Stomach (tissue), 9 donors: ENCODE data around the gene IDH3A. TPM values are rescaled to one million over a fixed set of nuclear protein-coding genes. Genes with fewer than 3 reads are reported as not detected.

ENCODE experiments used
- DNase-seq, 2 donors: peaks; one replicate each; pipeline versions ENCODE4 v3.0.0 to v3.0.0-alpha.2; 2013 to 2019
- H3K27ac ChIP-seq, 5 donors: fragments of 200-600 bp in 4 of 5; sonication (generic) in 4 of 5; one replicate each; pipeline ENCODE4 v1.5.1; 2013 to 2019; ENCODE audit warnings: mild to moderate bottlenecking in 1 of 5, moderate library complexity in 1 of 5
- H3K27me3 ChIP-seq, 3 donors: fragments of 200-600 bp; sonication (generic); one replicate each; pipeline ENCODE4 v1.5.1; 2017 to 2019; ENCODE audit warnings: mixed run types in 1 of 3
- H3K36me3 ChIP-seq, 4 donors: fragments of 200-600 bp; sonication (generic); 1 replicate in 3 of 4; 2 replicates in 1 of 4; pipeline ENCODE4 v1.5.1; 2016 to 2019
- H3K4me1 ChIP-seq, 4 donors: fragments of 200-600 bp; sonication (generic); one replicate each; pipeline ENCODE4 v1.5.1; 2016 to 2019
- H3K4me3 ChIP-seq, 4 donors: fragments of 200-600 bp; sonication (generic) in 3 of 4; one replicate each; pipeline ENCODE4 v1.5.1; 2016 to 2019; ENCODE audit warnings: mild to moderate bottlenecking in 1 of 4
- H3K9me3 ChIP-seq, 4 donors: fragments of 200-600 bp; sonication (generic); one replicate each; pipeline ENCODE4 v1.5.1; 2016 to 2019
- EP300 ChIP-seq: sonication (generic); formaldehyde crosslinking; IDR thresholded peaks from one replicate; pipeline ENCODE4 v1.6.1; 2017; ENCODE audit warnings: antibody characterized with exemption
- POLR2A ChIP-seq, 4 donors: fragments of 450-650 bp; IDR thresholded peaks; one replicate each; pipeline ENCODE4 v1.6.1; 2016; ENCODE audit warnings: antibody characterized with exemption in 4 of 4, control low read depth in 2 of 4, mild to moderate bottlenecking in 1 of 4, moderate library complexity in 1 of 4
- POLR2AphosphoS5 ChIP-seq, 3 donors: sonication (generic); formaldehyde crosslinking; IDR thresholded peaks; one replicate each; pipeline ENCODE4 v1.6.1; 2016; ENCODE audit warnings: antibody characterized with exemption in 3 of 3
- WGBS, 5 donors: extraction: QIAGEN DNeasy Blood & Tissue Kit in 3 of 5; methylation state at CpG; one replicate each; pipeline versions ENCODE4 v1.1.5 to v1.1.7; 2013 to 2018; 5-methylcytosine and 5-hydroxymethylcytosine counted together
- intact Hi-C: fragments of 100-400 bp; cut with DNase I; formaldehyde crosslinking; loops from one replicate; pipeline ENCODE4 v1.15.1; 2023; ENCODE audit warnings: low total_unique reads
- polyA plus RNA-seq, 3 donors: library from polyadenylated mRNA; stranded (reverse); fragments of 200-250 nt; gene quantifications; one replicate each; pipeline ENCODE4 v1.2.3, GENCODE V29; 2013
- total RNA-seq, 5 donors: library from RNA; depleted of rRNA; stranded (reverse); fragments of >200 nt; gene quantifications; one replicate each; pipeline versions ENCODE4 v1.1.0 to v1.2.3, GENCODE V29; 2014 to 2016
- TF ChIP-seq, protein P1 (sequence below), 7 experiments: fragments of 450-650 bp in 4 of 7; fragments of 200-600 bp in 3 of 7; sonication (generic) in 3 of 7; IDR thresholded peaks; one replicate each; pipeline ENCODE4 v1.5.1; 2016 to 2019; ENCODE audit warnings: antibody characterized with exemption in 7 of 7, control low read depth in 2 of 7, mild to moderate bottlenecking in 1 of 7
- donor health status: healthy with polysubstance abuse.
- donor health status: Bipolar disorder and iron deficiency.
- donor health status: healthy.

IDH3A gene
- total and polyA plus RNA-seq, 8 donors = 25.5 to 731 (median 49.1) TPM

DNA sequence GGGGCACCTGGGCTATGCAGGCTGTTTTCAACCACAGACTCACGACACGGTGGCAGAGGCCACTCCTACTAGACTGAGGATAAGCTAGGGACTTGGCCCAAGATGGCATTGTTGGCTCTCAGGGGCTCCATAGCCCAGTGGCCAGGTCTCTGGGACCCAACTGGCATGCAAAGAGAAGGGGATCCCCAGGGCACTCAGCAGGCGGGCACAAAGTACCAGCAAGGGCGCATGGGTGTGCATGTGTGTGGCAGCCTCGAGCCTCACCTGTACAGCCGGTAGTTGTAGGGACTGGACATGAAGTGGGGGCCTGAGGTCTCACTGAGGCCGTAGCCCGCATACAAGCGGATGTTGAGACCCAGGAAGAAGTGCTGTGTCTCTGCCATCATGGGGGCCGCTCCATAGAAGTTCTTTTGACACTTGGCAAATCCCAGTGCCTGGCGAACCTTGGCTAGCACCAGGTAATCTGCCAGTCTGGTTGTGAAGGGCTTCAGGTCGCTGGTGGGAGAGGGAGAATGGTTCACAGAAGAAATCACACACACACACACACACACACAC lies 30.2 kb downstream of the IDH3A start:
- Histone ChIP-seq H3K27me3 (no peaks in the 10 kb centered on the region), H3K4me1 (peaks cover 0 to 3% (median 0%) of the 10 kb centered on the region in 4 donors), H3K4me3 (no peak overlapping the region), H3K36me3 (peaks cover 0 to 3% (median 0%) of the 10 kb centered on the region in 4 donors), H3K9me3 (no peaks in the 10 kb centered on the region), H3K27ac (no peak overlapping the region)
- 82 to 88% (median 86%) methylated on average over 11 to 12 of the region's 12 CpGs for WGBS, 5 donors
- DNase-seq = no peak
- TF ChIP-seq POLR2A (IDR thresholded peaks at IDR 0.05) (no peak), POLR2AphosphoS5 (IDR thresholded peaks at IDR 0.05) (no peak), EP300 (no peak)
- TF ChIP-seq, protein P1, sequence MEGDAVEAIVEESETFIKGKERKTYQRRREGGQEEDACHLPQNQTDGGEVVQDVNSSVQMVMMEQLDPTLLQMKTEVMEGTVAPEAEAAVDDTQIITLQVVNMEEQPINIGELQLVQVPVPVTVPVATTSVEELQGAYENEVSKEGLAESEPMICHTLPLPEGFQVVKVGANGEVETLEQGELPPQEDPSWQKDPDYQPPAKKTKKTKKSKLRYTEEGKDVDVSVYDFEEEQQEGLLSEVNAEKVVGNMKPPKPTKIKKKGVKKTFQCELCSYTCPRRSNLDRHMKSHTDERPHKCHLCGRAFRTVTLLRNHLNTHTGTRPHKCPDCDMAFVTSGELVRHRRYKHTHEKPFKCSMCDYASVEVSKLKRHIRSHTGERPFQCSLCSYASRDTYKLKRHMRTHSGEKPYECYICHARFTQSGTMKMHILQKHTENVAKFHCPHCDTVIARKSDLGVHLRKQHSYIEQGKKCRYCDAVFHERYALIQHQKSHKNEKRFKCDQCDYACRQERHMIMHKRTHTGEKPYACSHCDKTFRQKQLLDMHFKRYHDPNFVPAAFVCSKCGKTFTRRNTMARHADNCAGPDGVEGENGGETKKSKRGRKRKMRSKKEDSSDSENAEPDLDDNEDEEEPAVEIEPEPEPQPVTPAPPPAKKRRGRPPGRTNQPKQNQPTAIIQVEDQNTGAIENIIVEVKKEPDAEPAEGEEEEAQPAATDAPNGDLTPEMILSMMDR (IDR thresholded peaks at IDR 0.05) = no peak
- intact Hi-C loops = no loop called here

DNA sequence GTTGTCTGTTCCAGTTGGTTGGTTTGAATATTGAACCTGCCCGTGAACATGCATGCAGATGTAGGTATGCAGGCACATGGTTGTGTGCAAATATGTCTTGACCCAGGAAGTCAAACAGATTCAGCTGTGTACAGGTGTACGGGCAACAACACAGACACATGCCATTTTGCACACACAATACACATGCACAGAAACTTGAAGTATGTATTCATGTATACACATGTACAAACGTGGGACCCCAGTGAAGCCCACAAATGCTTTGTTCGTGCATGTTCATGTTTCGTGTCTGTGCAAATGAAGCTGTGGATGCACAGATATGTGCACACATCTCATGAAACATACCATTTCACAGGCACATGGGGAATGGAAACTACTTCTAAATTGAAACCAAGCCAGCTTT lies 30.7 kb downstream of the IDH3A start:
- TF ChIP-seq POLR2AphosphoS5 (IDR thresholded peaks at IDR 0.05) = no peak
- TF ChIP-seq POLR2A (IDR thresholded peaks at IDR 0.05) = no peak
- TF ChIP-seq EP300 = no peak
- TF ChIP-seq, protein P1 (IDR thresholded peaks at IDR 0.05) = no peak
- WGBS, 5 donors = 73 to 89% (median 75%) methylated on average over 5 of the region's 5 CpGs

DNA sequence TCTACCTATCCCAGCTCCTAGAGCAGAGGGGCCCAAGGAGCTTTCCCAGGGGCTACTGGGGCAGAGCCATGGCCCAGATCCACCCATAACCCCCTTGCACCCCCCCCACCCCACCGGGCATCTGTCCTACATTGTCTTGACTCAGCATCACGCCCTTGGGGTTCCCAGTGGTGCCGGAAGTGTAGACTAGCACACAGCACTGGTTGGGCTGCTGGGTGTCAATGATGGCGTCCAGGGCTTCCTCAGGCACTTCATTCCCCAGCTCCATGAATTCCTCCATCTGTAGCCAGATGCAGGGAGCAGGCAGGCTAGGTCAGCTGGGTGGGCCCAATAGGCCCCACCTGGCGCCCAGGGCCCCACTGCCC lies 33.2 kb downstream of the IDH3A start:
- no peaks in the 10 kb centered on the region for H3K36me3 ChIP-seq
- no peak for TF ChIP-seq POLR2AphosphoS5 (IDR thresholded peaks at IDR 0.05)
- TF ChIP-seq EP300 = no peak
- TF ChIP-seq, protein P1 (IDR thresholded peaks at IDR 0.05) = no peak
- TF ChIP-seq POLR2A (IDR thresholded peaks at IDR 0.05) = no peak
- no peak for DNase-seq
- H3K4me3 ChIP-seq = no peak overlapping the region
- intact Hi-C loops = no loop called here
- H3K27me3 ChIP-seq = no peaks in the 10 kb centered on the region
- H3K9me3 ChIP-seq = no peaks in the 10 kb centered on the region
- 93 to 98% (median 94%) methylated on average over 4 to 5 of the region's 5 CpGs for WGBS, 5 donors
- peaks cover 0 to 3% (median 0%) of the 10 kb centered on the region in 4 donors for H3K4me1 ChIP-seq
- no peak overlapping the region for H3K27ac ChIP-seq

More for the DNA sequence above, 30.7 kb downstream of the IDH3A start:
- Histone ChIP-seq H3K9me3 (no peaks in the 10 kb centered on the region), H3K27me3 (no peaks in the 10 kb centered on the region), H3K27ac (no peak overlapping the region), H3K4me1 (peaks cover 0 to 3% (median 0%) of the 10 kb centered on the region in 4 donors), H3K36me3 (no peaks in the 10 kb centered on the region), H3K4me3 (no peak overlapping the region)
- DNase-seq = no peak
- intact Hi-C loops = no loop called here

DNA sequence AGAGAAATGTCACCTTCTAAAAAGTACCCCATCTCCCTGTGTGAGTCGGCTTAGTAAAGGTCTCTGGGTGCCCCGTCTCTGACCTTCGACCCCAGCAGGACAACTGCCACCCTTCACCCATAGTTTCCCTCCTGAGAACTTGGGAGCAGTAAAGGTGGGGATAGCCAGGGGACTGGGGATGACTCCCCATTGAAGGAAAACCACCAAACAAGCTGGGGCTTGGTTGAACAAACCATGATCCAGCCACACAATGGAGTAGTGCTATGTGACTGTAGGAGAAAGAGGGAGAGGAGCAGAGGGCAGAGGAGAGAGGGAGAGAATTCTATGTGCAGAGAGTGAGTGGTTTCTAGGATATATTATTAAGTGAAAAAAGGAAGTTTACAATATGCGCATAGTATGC lies 33.7 kb downstream of the IDH3A start:
- WGBS, 5 donors = 89 to 95% (median 93%) methylated on average over 4 of the region's 4 CpGs

More for the DNA sequence above, 33.7 kb downstream of the IDH3A start:
- no peak for DNase-seq
- no peak for TF ChIP-seq POLR2AphosphoS5 (IDR thresholded peaks at IDR 0.05)
- TF ChIP-seq EP300 = no peak
- no peak for TF ChIP-seq POLR2A (IDR thresholded peaks at IDR 0.05)
- TF ChIP-seq, protein P1 (IDR thresholded peaks at IDR 0.05) = no peak
- Histone ChIP-seq H3K27me3 (no peaks in the 10 kb centered on the region), H3K9me3 (no peaks in the 10 kb centered on the region), H3K4me1 (no peaks in the 10 kb centered on the region), H3K4me3 (no peak overlapping the region), H3K36me3 (no peaks in the 10 kb centered on the region), H3K27ac (no peak overlapping the region)
- intact Hi-C loops = no loop called here
